GM10266 (cell line): ENCODE measurements around the gene CDAN1.

ENCODE experiments used
- DNase-seq: peaks from one replicate; pipeline ENCODE4 v3.0.0; 2012; ENCODE audit errors: extremely low spot score
- TF ChIP-seq, protein P1 (sequence below): IDR thresholded peaks from 2 replicates; pipeline ENCODE4 v1.5.1; 2012; ENCODE audit warnings: mild to moderate bottlenecking, low read depth; ENCODE audit not compliant: control insufficient read depth, insufficient read depth; ENCODE audit errors: missing control alignments

Gene CDAN1

DNA sequence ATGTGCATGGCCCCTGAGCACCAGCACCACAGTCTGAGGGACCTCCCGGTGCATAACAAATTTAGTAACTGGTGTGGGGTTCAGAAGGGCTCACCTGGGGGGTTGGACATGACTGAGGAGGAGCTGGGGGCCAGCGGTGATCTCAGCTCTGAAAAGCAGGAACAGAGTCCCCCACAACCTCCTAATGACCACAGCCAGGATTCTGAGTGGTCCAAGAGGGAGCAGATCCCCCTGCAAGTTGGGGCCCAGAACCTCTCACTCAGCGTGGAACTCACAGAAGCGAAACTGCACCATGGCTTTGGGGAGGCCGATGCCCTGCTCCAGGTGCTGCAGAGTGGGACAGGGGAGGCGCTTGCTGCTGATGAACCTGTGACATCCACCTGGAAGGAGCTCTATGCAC, 43.0 kb downstream of the CDAN1 start:
- TF ChIP-seq, protein P1, sequence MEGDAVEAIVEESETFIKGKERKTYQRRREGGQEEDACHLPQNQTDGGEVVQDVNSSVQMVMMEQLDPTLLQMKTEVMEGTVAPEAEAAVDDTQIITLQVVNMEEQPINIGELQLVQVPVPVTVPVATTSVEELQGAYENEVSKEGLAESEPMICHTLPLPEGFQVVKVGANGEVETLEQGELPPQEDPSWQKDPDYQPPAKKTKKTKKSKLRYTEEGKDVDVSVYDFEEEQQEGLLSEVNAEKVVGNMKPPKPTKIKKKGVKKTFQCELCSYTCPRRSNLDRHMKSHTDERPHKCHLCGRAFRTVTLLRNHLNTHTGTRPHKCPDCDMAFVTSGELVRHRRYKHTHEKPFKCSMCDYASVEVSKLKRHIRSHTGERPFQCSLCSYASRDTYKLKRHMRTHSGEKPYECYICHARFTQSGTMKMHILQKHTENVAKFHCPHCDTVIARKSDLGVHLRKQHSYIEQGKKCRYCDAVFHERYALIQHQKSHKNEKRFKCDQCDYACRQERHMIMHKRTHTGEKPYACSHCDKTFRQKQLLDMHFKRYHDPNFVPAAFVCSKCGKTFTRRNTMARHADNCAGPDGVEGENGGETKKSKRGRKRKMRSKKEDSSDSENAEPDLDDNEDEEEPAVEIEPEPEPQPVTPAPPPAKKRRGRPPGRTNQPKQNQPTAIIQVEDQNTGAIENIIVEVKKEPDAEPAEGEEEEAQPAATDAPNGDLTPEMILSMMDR, result no peak
- no peak for DNase-seq

DNA sequence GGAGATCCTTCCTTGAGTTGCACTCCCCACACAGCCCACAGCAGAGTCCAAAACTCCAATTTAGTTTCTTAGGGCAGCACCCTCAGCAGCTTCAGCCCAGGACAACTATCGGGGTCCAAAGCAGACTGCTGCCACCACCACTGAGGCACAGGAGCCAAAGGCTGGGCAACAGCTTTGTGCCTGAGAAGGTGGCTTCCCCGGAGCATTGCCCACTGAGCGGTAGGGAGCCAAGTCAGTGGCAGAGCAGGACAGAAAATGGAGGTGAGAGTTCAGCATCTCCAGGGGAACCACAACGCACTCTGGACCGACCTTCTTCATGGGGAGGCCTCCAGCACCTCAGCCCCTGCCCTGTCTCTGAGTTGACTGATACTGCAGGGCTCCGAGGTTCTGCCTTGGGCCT, 43.4 kb downstream of the CDAN1 start:
- no peak for DNase-seq
- TF ChIP-seq, protein P1, result no peak

DNA sequence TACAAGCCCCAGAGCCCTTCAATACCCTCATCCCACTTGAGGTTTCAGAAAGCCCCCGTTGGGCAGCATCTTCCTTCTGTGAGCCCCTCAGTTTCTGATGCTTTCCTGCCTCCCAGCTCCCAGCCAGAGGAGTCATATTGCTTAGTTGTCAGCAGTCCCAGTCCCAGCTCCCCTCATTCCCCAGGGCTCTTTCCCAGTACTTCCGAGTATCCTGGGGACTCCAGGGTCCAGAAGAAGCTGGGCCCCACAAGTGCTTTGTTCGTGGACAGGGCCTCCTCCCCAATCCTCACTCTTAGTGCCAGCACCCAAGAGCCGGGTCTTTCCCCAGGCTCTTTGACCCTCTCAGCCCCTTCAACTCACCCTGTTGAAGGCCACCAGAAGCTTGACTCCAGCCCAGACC, 43.9 kb downstream of the CDAN1 start:
- no peak for DNase-seq
- TF ChIP-seq, protein P1, result no peak

DNA sequence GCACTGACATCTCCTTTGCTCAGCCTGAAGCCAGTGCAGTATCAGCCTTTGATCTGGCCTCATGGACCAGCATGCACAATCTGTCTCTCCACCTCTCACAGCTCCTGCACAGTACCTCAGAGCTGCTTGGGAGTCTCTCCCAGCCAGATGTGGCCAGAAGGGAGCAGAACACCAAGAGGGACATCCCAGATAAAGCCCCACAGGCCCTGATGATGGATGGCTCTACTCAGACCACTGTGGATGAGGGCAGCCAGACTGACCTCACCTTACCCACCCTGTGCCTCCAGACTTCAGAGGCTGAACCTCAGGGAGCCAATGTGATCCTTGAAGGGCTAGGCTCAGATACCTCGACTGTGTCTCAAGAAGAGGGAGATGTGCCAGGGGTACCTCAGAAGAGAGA, 44.4 kb downstream of the CDAN1 start:
- TF ChIP-seq, protein P1, result no peak
- DNase-seq, result no peak

DNA sequence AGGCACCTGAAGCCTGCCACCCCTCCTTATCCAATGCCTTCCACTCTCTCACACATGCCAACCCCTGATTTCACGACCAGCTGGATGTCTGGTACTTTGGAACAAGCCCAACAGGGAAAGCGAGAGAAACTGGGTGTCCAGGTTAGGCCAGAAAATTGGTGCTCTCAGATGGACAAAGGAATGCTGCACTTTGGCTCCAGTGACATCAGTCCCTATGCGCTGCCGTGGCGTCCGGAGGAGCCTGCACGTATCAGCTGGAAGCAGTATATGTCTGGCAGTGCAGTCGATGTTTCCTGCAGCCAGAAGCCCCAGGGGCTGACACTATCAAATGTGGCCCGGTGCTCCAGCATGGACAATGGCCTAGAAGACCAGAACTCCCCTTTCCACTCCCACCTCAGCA, 45.2 kb downstream of the CDAN1 start:
- TF ChIP-seq, protein P1, result no peak
- DNase-seq, result no peak

DNA sequence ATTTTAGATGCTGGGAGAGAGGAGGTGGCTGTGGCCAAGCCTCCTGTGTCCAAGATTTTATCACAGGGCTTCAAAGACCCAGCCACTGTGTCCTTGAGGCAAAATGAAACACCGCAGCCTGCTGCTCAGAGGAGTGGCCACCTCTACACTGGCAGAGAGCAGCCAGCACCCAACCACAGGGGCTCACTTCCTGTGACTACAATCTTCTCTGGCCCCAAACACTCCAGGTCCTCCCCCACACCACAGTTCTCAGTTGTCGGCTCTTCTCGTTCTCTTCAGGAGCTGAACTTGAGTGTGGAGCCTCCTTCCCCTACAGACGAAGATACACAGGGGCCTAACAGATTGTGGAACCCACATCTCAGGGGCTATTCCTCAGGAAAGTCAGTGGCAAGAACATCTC, 45.6 kb downstream of the CDAN1 start:
- TF ChIP-seq, protein P1, result no peak
- DNase-seq, result no peak

DNA sequence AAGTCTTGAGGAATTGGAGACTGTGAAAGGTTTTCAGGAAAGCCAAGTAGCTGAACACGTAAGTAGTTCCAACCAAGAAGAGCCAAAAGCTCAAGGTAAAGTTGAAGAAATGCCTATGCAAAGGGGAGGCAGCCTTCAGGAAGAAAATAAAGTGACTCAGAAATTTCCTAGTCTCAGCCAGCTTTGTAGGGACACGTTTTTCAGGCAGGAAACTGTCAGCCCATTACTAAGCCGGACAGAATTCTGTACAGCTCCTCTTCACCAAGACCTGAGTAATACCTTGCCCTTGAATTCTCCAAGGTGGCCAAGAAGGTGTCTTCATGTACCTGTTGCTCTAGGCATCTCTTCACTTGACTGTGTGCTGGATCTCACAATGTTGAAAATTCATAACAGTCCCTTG, 48.6 kb downstream of the CDAN1 start:
- no peak for DNase-seq
- TF ChIP-seq, protein P1, result no peak
